Measurements from ENCODE around the gene MPPED2. TPM values are rescaled to one million over a fixed set of nuclear protein-coding genes. Genes with fewer than 3 reads are reported as not detected.

Gene MPPED2
- total and polyA plus RNA-seq, 8 donors = 2.0 to 5.0 (median 3.8) TPM

DNA sequence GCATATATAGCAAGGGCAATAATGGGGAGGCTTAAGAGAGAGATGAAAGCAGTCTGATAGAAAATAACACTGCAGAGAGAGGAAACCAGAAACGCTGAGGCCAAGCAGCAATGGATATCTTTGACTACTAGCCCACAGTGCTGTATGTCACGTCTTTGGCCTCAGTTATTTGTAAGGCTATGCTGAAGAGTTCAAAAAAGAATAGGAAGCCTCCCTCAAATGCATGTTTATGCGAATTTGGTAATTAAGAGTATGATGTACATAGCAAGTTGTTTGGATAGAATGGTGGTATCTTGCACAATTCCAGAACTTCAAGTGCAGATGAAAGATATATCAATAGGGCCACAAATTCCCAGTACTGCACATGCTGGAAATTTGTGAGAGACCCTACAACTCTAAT, 89.2 kb downstream of the MPPED2 start:
- no peaks in the 10 kb centered on the region for H3K27me3 ChIP-seq
- no peak overlapping the region for H3K27ac ChIP-seq
- 76 to 81% methylated on average over 3 of the region's 3 CpGs for WGBS, 2 donors
- intact Hi-C loops (cut with DNase I) = no loop called here
- H3K4me3 ChIP-seq = no peak overlapping the region
- FAIRE-seq = no peak
- no peaks in the 10 kb centered on the region for H3K36me3 ChIP-seq
- no peaks in the 10 kb centered on the region for H3K9me3 ChIP-seq
- no peaks in the 10 kb centered on the region for H3K4me1 ChIP-seq
- ATAC-seq = no peak
- TF ChIP-seq, protein P1, sequence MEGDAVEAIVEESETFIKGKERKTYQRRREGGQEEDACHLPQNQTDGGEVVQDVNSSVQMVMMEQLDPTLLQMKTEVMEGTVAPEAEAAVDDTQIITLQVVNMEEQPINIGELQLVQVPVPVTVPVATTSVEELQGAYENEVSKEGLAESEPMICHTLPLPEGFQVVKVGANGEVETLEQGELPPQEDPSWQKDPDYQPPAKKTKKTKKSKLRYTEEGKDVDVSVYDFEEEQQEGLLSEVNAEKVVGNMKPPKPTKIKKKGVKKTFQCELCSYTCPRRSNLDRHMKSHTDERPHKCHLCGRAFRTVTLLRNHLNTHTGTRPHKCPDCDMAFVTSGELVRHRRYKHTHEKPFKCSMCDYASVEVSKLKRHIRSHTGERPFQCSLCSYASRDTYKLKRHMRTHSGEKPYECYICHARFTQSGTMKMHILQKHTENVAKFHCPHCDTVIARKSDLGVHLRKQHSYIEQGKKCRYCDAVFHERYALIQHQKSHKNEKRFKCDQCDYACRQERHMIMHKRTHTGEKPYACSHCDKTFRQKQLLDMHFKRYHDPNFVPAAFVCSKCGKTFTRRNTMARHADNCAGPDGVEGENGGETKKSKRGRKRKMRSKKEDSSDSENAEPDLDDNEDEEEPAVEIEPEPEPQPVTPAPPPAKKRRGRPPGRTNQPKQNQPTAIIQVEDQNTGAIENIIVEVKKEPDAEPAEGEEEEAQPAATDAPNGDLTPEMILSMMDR (IDR thresholded peaks at IDR 0.05) = no peak
- no peak for DNase-seq

GRCh38 chr11:30495437-30495836, 90.7 kb downstream of the MPPED2 start:
- Histone ChIP-seq H3K4me3 (no peak overlapping the region), H3K27ac (no peak overlapping the region), H3K4me1 (no peaks in the 10 kb centered on the region), H3K27me3 (no peaks in the 10 kb centered on the region), H3K36me3 (no peaks in the 10 kb centered on the region), H3K9me3 (no peaks in the 10 kb centered on the region)
- TF ChIP-seq, protein P1 (IDR thresholded peaks at IDR 0.05) = no peak
- WGBS, 2 donors = 38 to 47% methylated on average over 5 of the region's 5 CpGs
- DNase-seq = no peak
- intact Hi-C loops (cut with DNase I) = no loop called here
- ATAC-seq = no peak
- no peak for FAIRE-seq

DNA sequence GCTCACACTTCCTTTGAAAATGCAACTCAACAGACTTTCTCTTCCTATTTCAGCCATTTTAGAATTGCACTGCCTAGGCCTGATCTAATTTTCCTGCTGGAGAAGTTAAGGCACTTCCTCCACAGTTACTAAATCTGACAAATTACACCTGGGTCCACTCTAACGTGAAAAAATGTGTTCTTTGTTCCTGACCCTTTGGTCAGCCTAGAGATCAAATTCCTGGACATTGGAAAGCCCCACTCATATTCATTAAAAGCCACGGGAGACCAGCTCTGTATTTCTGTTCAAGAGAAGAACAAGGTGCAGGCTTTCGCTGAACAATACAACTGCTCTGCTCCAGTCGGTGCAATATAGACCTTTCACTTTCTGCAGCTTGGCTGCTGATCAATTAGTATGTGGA, 96.6 kb downstream of the MPPED2 start:
- 42 to 45% methylated on average over 4 of the region's 4 CpGs for WGBS, 2 donors
- DNase-seq (no peak), ATAC-seq (peak in 3 of 4 donors; percentile 19 to 39 (median 31)), FAIRE-seq (no peak)
- Histone ChIP-seq H3K9me3 (no peaks in the 10 kb centered on the region), H3K4me3 (no peak overlapping the region), H3K27ac (peak overlapping the region in 3 of 4 donors; percentile 29 to 57 (median 56)), H3K27me3 (no peaks in the 10 kb centered on the region), H3K4me1 (peaks cover 7 to 16% (median 9%) of the 10 kb centered on the region in 3 donors), H3K36me3 (no peaks in the 10 kb centered on the region)
- TF ChIP-seq, protein P1 (IDR thresholded peaks at IDR 0.05) = no peak
- intact Hi-C loops (cut with DNase I) = no loop called here

DNA sequence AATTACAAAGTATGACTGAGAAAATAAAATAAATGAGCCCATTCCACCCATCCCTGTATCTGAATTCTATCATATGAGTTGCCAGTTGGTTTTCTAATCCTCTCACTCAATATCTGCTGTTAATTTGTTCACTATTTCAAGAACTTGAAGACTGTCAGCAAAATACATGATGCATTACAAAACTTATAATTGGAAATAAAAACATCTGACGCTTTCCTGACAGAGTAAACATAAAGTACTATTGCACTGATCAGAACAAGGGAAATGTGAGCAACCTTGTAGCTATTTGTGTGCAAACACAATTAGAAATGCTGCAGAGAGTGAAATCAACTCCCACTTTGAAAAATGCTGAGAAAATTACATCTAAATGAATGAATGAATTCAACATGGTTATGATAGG, 97.1 kb downstream of the MPPED2 start:
- intact Hi-C loops (cut with DNase I) = no loop called here
- no peak overlapping the region for H3K4me3 ChIP-seq
- no peaks in the 10 kb centered on the region for H3K9me3 ChIP-seq

More for the DNA sequence above, 97.1 kb downstream of the MPPED2 start:
- FAIRE-seq (no peak), ATAC-seq (no peak), DNase-seq (no peak)
- TF ChIP-seq, protein P1 (IDR thresholded peaks at IDR 0.05) = no peak
- Histone ChIP-seq H3K4me1 (peaks cover 7 to 16% (median 9%) of the 10 kb centered on the region in 3 donors), H3K27ac (peak overlapping the region in 2 of 4 donors; percentile 56 to 57), H3K36me3 (no peaks in the 10 kb centered on the region), H3K27me3 (no peaks in the 10 kb centered on the region)
- 21 to 23% methylated on average over 1 of the region's 1 CpG for WGBS, 2 donors

Data from pancreas (tissue), 10 donors.